Head of caudate nucleus (tissue), 42 donors: Measurements from ENCODE around the gene GATAD2B.
"Not testable (repeated sequence)": the region's sequence is repeated elsewhere in the genome, so short reads cannot be mapped to it uniquely, and the experiment has no call there.

Source experiments
- DNase-seq, 42 donors: peaks; one replicate each; pipeline versions ENCODE4 v3.0.0 to v3.0.0-alpha.2; 2020 to 2021; ENCODE audit warnings: mixed read lengths in 7 of 42
- intact Hi-C: fragments of 100-400 bp; cut with DNase I; formaldehyde crosslinking; loops from one replicate; pipeline ENCODE4 v1.15.0; 2022

GATAD2B gene

GRCh38 chr1:153793973-153794615 is 128.7 kb downstream of the GATAD2B start:
- peak in 4 of 42 donors; percentile 4 to 29 (median 8) for DNase-seq
- intact Hi-C loops = loop anchor here (10.0 kb wide), 1 partner anchor 161 kb away; the partner anchor contains the start of gene CRTC2

GRCh38 chr1:153793261-153793972 is 129.4 kb downstream of the GATAD2B start:
- intact Hi-C loops = loop anchor here (10.0 kb wide), 1 partner anchor 161 kb away; the partner anchor contains the start of gene CRTC2
- peak in 3 of 42 donors; percentile 2 to 18 (median 2) for DNase-seq

DNA sequence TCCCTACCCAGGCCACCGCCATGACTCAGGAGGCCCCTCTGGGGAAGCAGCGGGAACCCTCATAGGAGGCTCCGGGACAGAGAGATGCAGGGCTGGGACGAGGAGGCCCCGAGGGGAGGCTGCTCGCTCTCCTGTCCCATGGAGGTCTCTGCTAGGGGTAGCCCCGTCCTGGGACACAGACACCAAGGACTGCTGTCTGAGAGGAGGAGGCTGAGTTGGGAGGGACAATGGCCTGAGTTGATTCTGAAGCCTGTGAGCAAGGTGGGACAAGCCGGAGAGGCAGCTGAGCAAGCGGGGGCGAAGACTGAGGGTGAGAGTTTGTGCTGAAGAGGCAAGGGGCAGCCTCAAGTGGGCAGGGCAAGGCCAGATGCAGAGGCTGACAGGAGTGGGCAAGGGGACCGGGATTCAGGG is 130.1 kb downstream of the GATAD2B start:
- DNase-seq = no peak
- intact Hi-C loops = loop anchor here (10.0 kb wide), 1 partner anchor 162 kb away; the partner anchor contains the start of gene CRTC2

DNA sequence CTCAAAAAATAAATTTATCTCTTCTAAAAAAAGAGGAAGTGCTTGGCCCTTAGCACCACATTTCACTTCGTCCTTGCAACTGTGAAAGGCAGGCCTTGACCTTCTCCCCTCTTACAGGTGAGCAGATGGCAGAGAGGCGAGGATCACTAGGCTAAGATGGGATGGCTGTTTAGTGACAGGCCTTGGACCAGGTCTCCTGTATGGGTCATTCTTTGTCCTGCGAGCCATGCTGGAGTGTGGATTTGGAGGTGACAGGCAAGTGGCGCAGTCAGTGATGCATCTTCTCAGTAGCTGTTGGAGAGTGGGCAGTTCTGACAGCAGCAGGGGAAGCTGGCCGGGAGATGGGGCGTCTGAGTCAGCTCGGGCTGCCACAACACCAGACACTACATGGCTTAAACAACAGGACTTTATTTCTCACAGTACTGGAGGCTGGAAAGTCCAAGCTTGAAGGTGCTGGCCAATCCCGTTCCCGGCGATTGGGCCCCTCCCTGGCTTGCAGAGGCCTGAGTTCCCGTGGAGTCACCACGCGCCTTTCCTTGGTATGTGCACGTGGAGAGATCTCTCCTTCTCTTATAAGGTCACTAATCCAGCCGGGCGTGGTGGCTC is 131.0 kb downstream of the GATAD2B start:
- DNase-seq = no peak
- intact Hi-C loops = loop anchor here (10.0 kb wide), 1 partner anchor 163 kb away; the partner anchor contains the start of gene CRTC2

DNA sequence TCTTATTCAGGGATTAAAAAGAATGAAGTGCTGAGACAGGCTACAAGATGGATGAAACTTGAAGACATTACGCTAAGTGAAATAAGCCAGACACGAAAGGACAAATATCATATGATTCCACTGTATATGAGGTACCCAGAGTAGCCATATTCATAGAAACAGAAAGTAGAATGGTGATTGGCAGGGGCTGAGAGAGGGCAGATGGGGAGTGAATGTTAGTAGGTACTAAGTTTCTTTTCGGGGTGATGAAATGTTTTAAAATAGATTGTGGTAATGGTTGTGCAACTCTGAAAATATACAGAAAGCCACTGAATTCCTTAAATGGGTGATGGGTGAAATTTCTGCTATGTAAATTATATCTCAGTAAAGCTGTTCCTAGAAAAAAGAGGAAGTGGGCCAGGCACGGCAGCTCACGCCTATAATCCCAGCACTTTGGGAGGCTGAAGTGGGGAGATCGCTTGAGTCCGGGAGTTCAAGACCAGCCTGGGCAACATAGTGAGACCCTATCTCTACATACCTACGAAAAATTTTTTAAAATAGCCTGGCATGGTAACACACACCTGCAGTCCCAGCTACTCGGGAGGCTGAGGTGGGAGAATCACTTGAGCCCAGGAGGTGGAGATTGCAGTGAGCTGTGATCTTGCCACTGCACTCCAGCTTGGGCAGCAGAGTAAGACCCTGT is 131.7 kb downstream of the GATAD2B start:
- intact Hi-C loops = loop anchor here (10.0 kb wide), 1 partner anchor 164 kb away; the partner anchor contains the start of gene CRTC2
- DNase-seq = no peak

- intact Hi-C loops = loop anchor here (10.0 kb wide), 1 partner anchor 164 kb away; the partner anchor contains the start of gene CRTC2
These were observed 132.3 kb downstream of the GATAD2B start for GRCh38 chr1:153790313-153790965.

DNA sequence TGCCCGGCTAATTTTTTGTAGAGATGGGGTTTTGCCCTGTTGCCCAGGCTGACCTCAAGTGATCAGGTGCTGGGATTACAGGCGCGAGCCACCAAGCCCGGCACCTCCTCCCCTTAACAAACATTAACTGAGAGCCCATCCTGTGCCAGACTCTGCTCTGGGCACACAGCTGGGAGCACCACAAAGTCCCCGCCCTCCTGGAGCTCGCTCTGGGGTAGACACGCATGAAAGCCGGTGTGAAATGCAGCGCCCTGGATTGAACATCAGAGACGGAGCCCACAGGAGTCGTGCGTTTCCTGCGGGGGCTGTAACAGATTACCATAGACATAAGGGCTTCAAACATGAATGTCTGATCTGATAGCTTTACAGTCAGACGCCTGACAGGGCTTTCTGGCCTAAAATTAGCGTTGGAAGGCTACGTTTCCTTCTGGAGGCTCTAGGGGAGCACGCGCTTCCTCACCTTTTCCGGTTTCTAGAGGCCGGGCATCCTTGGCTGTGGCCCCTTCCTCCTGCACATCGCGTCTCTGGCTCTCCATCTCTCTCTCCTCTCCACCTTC is 133.2 kb downstream of the GATAD2B start:
- intact Hi-C loops = loop anchor here (10.0 kb wide), 1 partner anchor 165 kb away; the partner anchor contains the start of gene CRTC2
- DNase-seq = no peak

More at GRCh38 chr1:153790313-153790965, 132.3 kb downstream of the GATAD2B start:
- peak; percentile 19 to 88 (median 66) for DNase-seq

- no peak for DNase-seq
- intact Hi-C loops = no loop called here
These were observed 136.6 kb downstream of the GATAD2B start for GRCh38 chr1:153786038-153786790.

- intact Hi-C loops = loop anchor here (2.0 kb wide), 1 partner anchor 113 kb away; the partner anchor contains the start of gene ILF2
- DNase-seq = peak; percentile 75 to 96 (median 92)
These were observed 139.3 kb downstream of the GATAD2B start for GRCh38 chr1:153783233-153784190.

- intact Hi-C loops = loop anchor here (2.0 kb wide), 1 partner anchor 112 kb away; the partner anchor contains the start of gene ILF2
- DNase-seq = not testable (repeated sequence)
These were observed 140.1 kb downstream of the GATAD2B start for GRCh38 chr1:153782648-153783047.

GRCh38 chr1:153780551-153780950 is 142.2 kb downstream of the GATAD2B start:
- intact Hi-C loops = no loop called here
- no peak for DNase-seq

GRCh38 chr1:153779781-153780541 is 142.8 kb downstream of the GATAD2B start:
- intact Hi-C loops = no loop called here
- no peak for DNase-seq

DNA sequence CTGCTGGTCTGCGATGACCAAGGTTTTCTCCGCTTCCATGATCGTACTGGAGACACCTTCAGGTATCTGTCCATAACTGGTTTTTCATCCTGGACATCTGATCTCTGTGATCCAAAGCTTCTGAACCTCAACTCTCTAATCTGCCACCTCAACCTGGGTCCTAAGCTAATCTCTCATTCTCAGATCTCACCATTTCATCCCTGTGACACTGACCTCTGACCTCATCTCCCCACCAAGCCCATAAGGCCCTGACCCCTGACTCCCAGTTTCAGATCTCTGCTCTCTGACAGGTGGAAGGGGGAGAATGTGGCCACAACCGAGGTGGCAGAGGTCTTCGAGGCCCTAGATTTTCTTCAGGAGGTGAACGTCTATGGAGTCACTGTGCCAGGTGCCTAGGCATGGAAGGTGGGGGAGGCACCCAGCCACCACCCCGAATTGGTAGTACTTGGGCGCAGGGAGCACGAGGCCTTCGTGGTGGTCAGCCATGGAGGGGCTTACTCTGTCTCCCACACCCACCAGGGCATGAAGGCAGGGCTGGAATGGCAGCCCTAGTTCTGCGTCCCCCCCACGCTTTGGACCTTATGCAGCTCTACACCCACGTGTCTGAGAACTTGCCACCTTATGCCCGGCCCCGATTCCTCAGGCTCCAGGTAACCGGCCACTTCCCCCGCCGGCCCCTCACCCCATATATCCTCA is 143.8 kb downstream of the GATAD2B start:
- intact Hi-C loops = no loop called here
- DNase-seq = no peak

GRCh38 chr1:153778051-153778823 is 144.5 kb downstream of the GATAD2B start:
- DNase-seq = no peak
- intact Hi-C loops = no loop called here
